Stimulated activated CD4-positive, alpha-beta T cell treated with anti-CD3 and anti-CD28 coated beads, TNF-alpha, amount 100 ng/mL, for 4 hours (primary cell): ENCODE results near the gene PTPRN2.
"Not testable (repeated sequence)": the region's sequence is repeated elsewhere in the genome, so short reads cannot be mapped to it uniquely, and the experiment has no call there.

Source experiments
- DNase-seq, 3 experiments: peaks; one replicate each; pipeline ENCODE4 v3.0.0-alpha.2; 2020; ENCODE audit warnings: low read depth in 3 of 3

Gene PTPRN2

GRCh38 chr7:157955348-157955999 is 632.1 kb downstream of the PTPRN2 start:
- DNase-seq, result no peak

DNA sequence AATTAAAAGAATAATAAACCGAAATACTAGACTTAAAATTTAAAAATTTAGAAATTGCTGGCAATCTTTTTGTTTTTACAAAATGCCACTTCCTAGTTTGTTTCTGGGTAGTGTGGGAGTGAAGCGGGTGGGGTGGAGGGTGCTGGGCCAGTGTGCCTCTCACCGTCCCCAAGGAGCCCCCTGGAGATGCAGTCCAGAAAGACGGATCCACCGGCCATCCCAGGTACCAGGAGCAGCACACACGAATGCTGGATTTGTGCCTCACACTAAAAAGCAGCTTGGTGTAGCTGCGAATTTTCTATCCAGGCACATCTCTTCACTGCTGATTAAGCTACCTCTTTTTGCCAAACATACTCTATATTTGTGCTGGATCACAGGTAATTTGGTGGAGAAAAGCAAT is 632.7 kb downstream of the PTPRN2 start:
- no peak for DNase-seq

DNA sequence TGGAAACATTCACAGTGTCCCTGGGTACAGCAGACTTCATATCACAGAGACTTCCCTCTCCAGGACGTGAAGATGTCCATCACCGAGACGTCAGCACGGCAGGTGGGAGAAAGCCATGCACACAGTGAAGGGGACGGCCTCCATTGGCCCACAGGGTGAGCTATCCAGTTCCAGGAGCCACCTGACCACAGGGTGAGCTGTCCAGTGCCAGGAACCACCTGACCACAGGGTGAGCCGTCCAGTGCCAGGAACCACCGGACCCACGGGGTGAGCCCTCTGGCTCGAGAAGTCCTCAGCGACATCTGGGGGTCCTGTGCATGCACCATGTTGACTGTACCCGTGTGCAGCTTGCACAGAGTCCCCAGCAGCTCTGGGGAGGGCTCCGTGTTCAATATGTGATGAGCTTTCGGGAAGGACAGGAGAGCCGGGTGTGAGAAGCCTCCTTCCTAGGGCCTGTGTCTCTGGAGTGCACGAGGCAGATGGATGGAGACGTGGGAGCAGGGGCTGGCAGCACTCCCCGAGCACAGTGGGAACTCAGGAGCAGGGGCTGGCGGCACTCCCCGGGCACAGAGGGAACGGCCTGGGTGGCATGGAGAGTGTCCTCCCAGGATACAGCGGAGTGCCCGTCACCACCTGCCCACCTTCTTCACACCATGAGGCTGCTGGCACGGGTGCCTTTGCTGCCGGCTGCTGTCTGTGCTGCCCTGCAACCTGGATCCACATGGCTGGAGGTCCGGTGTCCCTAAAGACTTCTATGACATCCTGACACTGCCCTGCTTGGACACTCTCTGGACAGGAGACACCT is 634.6 kb downstream of the PTPRN2 start:
- DNase-seq, result no peak

DNA sequence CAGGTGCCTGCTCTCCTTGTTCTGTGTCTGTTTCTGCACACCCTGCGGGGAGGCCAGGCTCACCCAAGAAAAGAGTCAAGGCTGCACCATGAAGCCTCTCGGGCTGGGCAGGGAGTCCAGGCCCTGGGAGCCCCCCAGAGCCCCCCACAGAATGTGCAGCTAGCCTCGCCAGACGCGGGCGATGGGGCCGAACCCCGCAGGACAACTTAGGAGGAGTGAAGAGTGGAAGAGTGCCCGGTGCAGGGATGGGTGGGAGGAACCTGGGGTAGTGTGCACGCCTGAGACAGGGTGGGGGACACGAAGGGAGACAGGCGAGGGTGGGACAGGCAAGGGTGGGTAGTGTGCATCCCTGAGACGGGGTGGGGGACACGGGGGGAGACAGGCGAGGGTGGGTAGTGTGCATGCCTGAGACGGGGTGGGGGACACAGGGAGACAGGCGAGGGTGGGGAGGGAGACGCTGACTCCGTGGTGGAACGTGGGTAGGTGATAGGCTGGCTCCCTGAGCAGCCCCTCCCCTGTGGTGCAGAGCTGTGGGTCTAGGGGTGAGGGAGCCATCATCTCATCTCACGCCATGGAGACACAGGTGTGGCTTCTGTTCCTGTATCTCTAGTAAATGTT is 635.5 kb downstream of the PTPRN2 start:
- no peak for DNase-seq

DNA sequence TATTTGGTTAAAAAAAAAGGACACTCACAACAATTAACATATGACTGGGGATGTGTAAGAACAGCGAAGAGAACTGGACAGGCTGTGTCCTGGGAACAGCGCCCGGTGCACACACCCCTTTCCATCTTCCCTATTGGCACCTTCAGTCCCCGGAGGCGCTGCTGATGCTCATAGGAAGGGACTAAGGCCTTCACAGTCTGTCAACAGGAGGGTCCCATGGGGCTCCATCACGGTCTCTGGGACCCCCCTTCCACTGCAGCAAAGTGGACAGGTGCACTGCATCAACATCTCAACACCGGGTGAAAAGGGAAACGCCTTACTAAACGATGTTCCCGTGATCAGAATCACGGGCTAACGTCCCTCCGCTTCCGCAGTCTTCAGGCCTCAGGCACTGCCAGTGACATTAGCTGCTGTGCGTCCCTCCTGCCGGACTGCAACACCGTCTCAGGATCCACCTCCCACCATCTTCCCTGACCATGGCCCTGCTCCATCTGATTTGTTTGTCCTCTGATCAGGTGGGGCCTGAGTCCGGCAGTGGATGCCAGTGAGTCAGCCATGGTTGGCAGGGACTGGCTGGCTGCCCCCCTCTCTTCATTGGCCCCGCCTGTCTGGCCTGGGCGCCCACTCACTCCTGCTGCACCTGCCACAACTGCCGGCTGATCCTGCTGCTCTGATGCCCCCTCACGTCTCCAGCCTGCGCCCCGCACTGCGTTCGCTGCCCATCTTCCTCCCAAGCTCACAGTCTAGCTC is 636.1 kb downstream of the PTPRN2 start:
- no peak for DNase-seq

GRCh38 chr7:157949711-157950110 is 637.9 kb downstream of the PTPRN2 start:
- DNase-seq, result no peak

GRCh38 chr7:157947504-157947903 is 640.1 kb downstream of the PTPRN2 start:
- no peak for DNase-seq

- no peak for DNase-seq
These were observed 641.1 kb downstream of the PTPRN2 start for GRCh38 chr7:157946398-157947060.

GRCh38 chr7:157945401-157945800 is 642.2 kb downstream of the PTPRN2 start:
- no peak for DNase-seq

DNA sequence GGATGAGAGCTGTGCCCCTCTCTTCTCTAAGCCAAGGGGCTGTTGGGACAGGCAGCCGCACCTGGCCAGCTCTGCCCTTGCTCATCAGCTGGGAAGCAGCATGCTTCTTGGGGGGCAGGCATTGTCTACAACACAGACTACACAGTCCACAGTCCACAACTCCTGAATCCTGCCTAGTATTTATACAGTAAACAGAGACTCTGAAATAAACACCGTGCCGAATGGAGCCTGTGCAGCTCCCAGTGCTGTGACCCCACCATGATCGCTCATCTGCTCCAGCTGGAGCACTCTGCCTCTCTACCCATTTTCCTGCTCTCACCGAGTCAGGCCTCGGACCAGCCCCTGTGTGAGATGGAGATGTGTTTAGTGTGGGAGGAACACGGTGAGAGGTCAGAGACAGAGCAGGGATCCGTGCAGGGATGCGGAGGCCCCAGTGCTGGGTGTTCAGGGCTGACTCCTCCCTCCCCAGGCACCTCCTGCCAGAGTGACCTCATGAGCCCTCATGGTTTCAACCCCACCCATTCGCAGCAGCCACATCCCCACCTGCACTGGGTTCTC is 642.8 kb downstream of the PTPRN2 start:
- no peak for DNase-seq

DNA sequence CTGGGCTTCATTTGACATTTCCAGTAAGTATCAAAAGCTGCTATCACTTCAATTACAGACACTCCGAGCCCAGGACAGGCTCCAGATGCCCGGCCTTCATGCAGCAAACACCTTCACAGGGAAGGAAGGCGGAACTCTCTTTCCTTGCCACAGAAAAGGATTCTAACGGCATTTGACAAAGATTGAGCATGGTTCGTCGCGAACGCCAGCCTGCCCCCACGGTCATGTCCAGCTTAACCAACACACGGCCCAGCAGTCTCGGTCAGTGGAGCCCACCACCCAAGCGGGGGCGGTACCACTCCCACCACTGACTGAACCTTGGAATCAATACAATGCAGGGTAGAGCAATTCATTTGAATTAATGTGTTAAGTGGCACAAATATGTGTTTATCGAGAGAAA is 643.6 kb downstream of the PTPRN2 start:
- DNase-seq, result no peak

DNA sequence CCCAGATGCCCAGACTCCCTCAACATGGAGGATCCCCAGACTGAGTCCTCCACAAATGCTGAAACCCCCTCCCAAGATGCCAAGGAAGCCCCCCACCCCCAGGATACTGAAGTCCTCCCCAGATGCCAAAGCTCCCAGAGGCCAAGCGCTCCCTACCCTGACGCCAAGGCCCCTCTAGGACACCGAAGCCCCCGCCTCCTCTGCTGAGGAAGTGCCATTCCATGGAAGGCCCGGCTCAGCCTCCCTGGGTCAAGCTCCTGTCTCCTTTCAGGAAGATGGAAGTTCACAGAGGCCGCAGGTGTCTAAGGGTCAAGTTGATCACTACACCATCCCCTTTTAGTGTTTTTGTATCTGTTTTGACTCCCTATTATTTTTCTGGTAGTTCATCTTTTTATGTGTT is 644.1 kb downstream of the PTPRN2 start:
- DNase-seq, result no peak

GRCh38 chr7:157941210-157941609 is 646.4 kb downstream of the PTPRN2 start:
- no peak for DNase-seq

DNA sequence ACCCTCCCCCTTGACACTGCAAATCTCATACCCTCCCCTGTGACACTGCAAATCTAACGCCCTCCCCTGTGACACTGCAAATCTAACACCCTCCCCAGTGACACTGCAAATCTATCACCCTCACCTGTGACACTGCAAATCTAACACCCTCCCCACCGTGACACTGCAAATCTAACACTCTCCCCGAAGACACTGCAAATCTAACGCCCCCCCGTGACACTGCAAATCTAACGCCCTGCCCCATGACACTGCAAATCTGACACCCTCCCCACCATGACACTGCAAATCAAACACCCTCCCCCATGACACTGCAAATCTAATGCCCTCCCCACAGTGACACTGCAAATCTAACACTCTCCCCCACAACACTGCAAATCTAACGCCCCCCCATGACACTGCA is 647.1 kb downstream of the PTPRN2 start:
- no peak for DNase-seq

DNA sequence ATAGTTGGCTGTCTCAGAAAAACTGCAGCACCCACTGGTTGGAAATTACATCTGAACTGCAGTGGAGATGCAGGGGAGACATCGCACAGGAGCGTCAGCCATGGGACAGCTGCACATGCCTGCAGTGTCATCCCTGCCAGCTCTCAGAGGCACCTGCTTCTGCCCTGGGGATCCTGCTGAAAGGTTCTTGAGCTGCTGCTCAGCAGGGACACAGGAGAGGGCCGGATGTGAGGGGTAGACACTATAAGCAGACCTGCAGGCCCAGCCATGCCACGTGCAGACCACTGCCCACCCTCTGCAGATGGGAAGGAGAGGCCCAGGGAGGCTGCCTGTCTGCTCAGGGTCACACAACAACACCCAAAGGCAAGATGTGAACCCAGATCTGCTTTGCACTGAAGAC is 649.4 kb downstream of the PTPRN2 start:
- DNase-seq, result no peak

GRCh38 chr7:157937406-157937805 is 650.2 kb downstream of the PTPRN2 start:
- DNase-seq, result no peak

DNA sequence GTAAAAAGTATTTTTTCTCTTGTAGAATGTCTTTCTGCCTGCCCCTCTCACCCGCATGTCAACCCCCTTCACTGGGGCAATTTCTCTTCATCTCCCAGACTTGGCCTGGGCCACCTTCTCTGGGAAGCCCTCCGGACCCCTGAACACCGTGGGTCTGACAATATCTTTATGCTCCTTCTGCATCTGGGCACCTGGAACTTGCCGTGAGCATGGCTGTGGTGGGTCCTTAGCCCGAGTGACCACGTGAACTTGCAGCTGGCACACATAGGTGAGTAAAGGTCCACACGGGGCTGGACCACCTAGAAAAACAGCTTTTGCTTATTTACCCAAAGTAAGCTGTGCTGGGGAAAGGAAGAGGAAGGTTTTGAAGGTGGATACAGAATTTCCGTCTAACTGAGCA is 650.6 kb downstream of the PTPRN2 start:
- DNase-seq, result no peak

DNA sequence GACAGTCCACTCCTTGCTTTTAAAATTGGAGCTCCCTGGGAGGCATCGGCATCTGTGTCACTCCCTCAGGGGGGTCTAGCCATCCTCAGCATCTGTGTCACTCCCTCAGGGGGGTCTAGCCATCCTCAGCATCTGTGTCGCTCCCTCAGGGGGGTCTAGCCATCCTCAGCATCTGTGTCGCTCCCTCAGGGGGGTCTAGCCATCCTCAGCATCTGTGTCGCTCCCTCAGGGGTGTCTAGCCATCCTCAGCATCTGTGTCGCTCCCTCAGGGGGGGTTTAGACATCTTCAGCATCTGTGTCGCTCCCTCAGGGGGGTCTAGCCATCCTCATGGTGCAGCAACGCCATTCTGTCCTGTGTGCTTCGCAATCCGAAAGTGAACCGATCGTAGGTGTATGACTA is 651.9 kb downstream of the PTPRN2 start:
- not testable (repeated sequence) for DNase-seq

GRCh38 chr7:157933219-157934155 is 654.1 kb downstream of the PTPRN2 start:
- not testable (repeated sequence) for DNase-seq

DNA sequence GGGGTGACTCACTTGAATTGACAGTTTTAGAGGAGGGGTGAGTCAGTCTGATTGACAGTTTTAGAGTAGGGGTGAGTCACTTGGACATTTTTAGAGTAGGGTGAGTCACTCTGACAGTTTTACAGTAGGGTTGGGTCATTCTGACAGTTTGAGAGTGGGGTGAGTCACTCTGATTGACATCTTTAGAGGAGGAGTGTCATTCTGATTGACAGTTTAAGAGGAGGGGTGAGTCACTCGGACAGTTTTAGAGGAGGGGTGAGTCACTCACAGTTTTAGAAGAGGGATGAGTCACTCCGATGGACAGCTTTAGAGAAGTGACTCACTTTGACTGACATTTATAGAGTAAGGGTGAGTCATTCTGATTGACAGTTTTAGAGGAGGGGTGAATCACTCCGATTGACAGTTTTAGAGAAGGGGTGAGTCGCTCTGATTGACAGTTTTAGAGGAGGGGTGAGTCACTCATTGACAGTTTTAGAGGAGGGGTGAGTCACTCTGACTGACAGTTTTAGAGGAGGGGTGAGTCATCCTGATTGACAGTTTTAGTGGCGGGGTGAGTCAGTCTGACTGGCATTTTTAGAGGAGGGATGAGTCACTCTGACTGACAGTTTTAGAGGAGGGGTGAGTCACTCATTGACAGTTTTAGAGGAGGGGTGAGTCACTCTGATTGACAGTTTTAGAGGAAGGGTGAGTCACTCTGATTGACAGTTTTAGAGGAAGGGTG is 655.0 kb downstream of the PTPRN2 start:
- DNase-seq, result no peak
